Activated CD4-positive, alpha-beta T cell treated with anti-CD3 and anti-CD28 coated beads for 36 hours (primary cell): ENCODE data around the gene RABGAP1L. TPM values are rescaled to one million over a fixed set of nuclear protein-coding genes. Genes with fewer than 3 reads are reported as not detected.
A peak's percentile ranks its signal among the peaks of the same experiment; 100 is the strongest.

Experiments
- ATAC-seq: fragments of 200-7000 bp; cut with Tn5 transposase; one replicate; pipeline ENCODE4 v1.10.0; 2021; ENCODE audit warnings: mild to moderate bottlenecking, moderate library complexity
- CTCF ChIA-PET: fragments of 350-600 bp; sonication (Branson Sonifier 250); formaldehyde crosslinking; loops from one replicate; lab custom pipeline; 2021; ENCODE audit warnings: antibody characterized with exemption; lab: Charles Lee
- POLR2A ChIA-PET: fragments of 350-600 bp; sonication (Branson Sonifier 250); formaldehyde crosslinking; loops from one replicate; lab custom pipeline; 2021; ENCODE audit warnings: antibody characterized with exemption, inconsistent platforms; lab: Charles Lee
- DNase-seq: peaks from one replicate; pipeline ENCODE4 v3.0.0-alpha.2; 2020
- H3K27ac Mint-ChIP-seq: one replicate; pipeline ENCODE4 v1.8.0; 2021; ENCODE audit warnings: mixed read lengths
- H3K27me3 Mint-ChIP-seq: one replicate; pipeline ENCODE4 v1.8.0; 2021; ENCODE audit warnings: mixed read lengths
- H3K36me3 Mint-ChIP-seq: one replicate; pipeline ENCODE4 v1.8.0; 2021; ENCODE audit warnings: low read depth, mixed read lengths
- H3K4me1 Mint-ChIP-seq: one replicate; pipeline ENCODE4 v1.8.0; 2021; ENCODE audit warnings: mixed read lengths
- H3K4me3 Mint-ChIP-seq: one replicate; pipeline ENCODE4 v1.8.0; 2021; ENCODE audit warnings: mild to moderate bottlenecking, moderate library complexity, mixed read lengths
- H3K9me3 Mint-ChIP-seq: one replicate; pipeline ENCODE4 v1.8.0; 2021; ENCODE audit warnings: low read depth, mixed read lengths
- intact Hi-C, 2 experiments: fragments of 100-400 bp; cut with DNase I in 1 of 2; cut with micrococcal nuclease in 1 of 2; formaldehyde crosslinking; loops; one replicate each; pipeline versions ENCODE4 v1.14.2 to v1.15.1; 2022 to 2024; cut with DNase I, micrococcal nuclease
- total RNA-seq, 2 experiments: library from RNA; stranded (reverse); gene quantifications; one replicate each; pipeline ENCODE4 v1.2.3, GENCODE V29; 2021

The RABGAP1L gene
- total RNA-seq, 2 experiments from 2014 or later = 22.6 to 29.9 TPM

GRCh38 chr1:174939775-174940545 is 780.6 kb downstream of the RABGAP1L start:
- H3K9me3 Mint-ChIP-seq = no peaks in the 10 kb centered on the region
- intact Hi-C loops = no loop called here
- DNase-seq = no peak
- CTCF ChIA-PET = interaction anchor here (0.6 to 1.1 kb wide), 2 partner anchors 28 to 196 kb away, joined by 3 read pairs; no protein-coding TSS in a partner anchor
- ATAC-seq = no peak
- H3K27ac Mint-ChIP-seq = no peak overlapping the region
- H3K4me1 Mint-ChIP-seq = peaks cover 11% of the 10 kb centered on the region
- H3K27me3 Mint-ChIP-seq = no peaks in the 10 kb centered on the region
- H3K4me3 Mint-ChIP-seq = no peak overlapping the region
- no peaks in the 10 kb centered on the region for H3K36me3 Mint-ChIP-seq
- POLR2A ChIA-PET = interaction anchor here (0.7 kb wide), 1 partner anchor 66 kb away, joined by 7 read pairs; no protein-coding TSS in a partner anchor

DNA sequence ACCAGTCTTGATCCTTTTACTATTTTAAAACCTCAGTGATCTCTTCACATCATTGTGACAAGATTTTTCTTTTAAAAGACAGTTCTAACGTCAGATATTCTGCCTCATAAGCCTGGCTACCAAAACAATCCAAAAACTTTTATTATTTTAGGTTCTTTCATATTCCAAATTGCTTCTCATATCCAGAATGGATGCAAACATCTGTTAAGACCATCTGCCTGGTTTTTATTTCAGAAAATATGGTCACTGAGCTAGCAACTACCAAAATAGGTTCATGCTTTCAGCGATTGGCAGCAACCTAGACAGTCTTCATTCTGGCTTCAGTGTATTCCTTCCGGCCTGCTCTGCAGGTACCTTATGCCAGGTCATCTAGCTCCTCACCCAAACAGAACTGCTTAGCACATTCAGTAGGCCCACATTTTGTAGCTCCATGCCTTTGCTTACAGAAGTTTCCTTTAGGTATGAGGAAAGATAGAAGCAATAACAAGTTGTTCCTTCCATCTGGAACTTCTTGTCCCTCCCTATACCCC is 781.4 kb downstream of the RABGAP1L start:
- ATAC-seq (no peak), DNase-seq (no peak)
- Mint-ChIP-seq H3K4me1 (peaks cover 11% of the 10 kb centered on the region), H3K9me3 (no peaks in the 10 kb centered on the region), H3K27me3 (no peaks in the 10 kb centered on the region), H3K36me3 (no peaks in the 10 kb centered on the region), H3K27ac (no peak overlapping the region), H3K4me3 (no peak overlapping the region)
- intact Hi-C loops = no loop called here
- POLR2A ChIA-PET = interaction anchor here (0.7 kb wide), 1 partner anchor 66 kb away, joined by 7 read pairs; no protein-coding TSS in a partner anchor
- CTCF ChIA-PET = interaction anchor here (1.1 kb wide), 1 partner anchor 29 kb away, joined by 3 read pairs; no protein-coding TSS in a partner anchor

GRCh38 chr1:174942547-174943255 is 783.4 kb downstream of the RABGAP1L start:
- POLR2A ChIA-PET = no interaction called here
- CTCF ChIA-PET = interaction anchor here (0.6 to 1.2 kb wide), 4 partner anchors 10 to 370 kb away, joined by 3 to 4 read pairs (median 4); no protein-coding TSS in a partner anchor
- H3K4me3 Mint-ChIP-seq = no peak overlapping the region
- DNase-seq (no peak), ATAC-seq (no peak)
- H3K27ac Mint-ChIP-seq = no peak overlapping the region
- no peaks in the 10 kb centered on the region for H3K9me3 Mint-ChIP-seq
- no peaks in the 10 kb centered on the region for H3K36me3 Mint-ChIP-seq
- H3K27me3 Mint-ChIP-seq = no peaks in the 10 kb centered on the region
- peaks cover 11% of the 10 kb centered on the region for H3K4me1 Mint-ChIP-seq
- intact Hi-C loops = no loop called here

GRCh38 chr1:174946031-174946430 is 786.7 kb downstream of the RABGAP1L start:
- ChIA-PET CTCF (interaction anchor here (0.5 to 1.0 kb wide), 2 partner anchors 14 to 85 kb away, joined by 3 read pairs; no protein-coding TSS in a partner anchor), POLR2A (no interaction called here)
- ATAC-seq (no peak), DNase-seq (no peak)
- no peaks in the 10 kb centered on the region for H3K36me3 Mint-ChIP-seq
- H3K4me3 Mint-ChIP-seq = no peak overlapping the region
- no peak overlapping the region for H3K27ac Mint-ChIP-seq
- no peaks in the 10 kb centered on the region for H3K4me1 Mint-ChIP-seq
- no peaks in the 10 kb centered on the region for H3K9me3 Mint-ChIP-seq
- no peaks in the 10 kb centered on the region for H3K27me3 Mint-ChIP-seq
- intact Hi-C loops = no loop called here

GRCh38 chr1:174949061-174949460 is 789.7 kb downstream of the RABGAP1L start:
- ATAC-seq (no peak), DNase-seq (no peak)
- no peaks in the 10 kb centered on the region for H3K27me3 Mint-ChIP-seq
- ChIA-PET CTCF (no interaction called here), POLR2A (no interaction called here)
- H3K9me3 Mint-ChIP-seq = no peaks in the 10 kb centered on the region
- peaks cover 9% of the 10 kb centered on the region for H3K4me1 Mint-ChIP-seq
- H3K36me3 Mint-ChIP-seq = no peaks in the 10 kb centered on the region
- no peak overlapping the region for H3K27ac Mint-ChIP-seq
- intact Hi-C loops = no loop called here
- no peak overlapping the region for H3K4me3 Mint-ChIP-seq

- no peaks in the 10 kb centered on the region for H3K9me3 Mint-ChIP-seq
- ATAC-seq = no peak
- no peak overlapping the region for H3K4me3 Mint-ChIP-seq
- no peak overlapping the region for H3K27ac Mint-ChIP-seq
- no peaks in the 10 kb centered on the region for H3K36me3 Mint-ChIP-seq
- H3K27me3 Mint-ChIP-seq = no peaks in the 10 kb centered on the region
- ChIA-PET POLR2A (no interaction called here), CTCF (no interaction called here)
- no peak for DNase-seq
- peaks cover 13% of the 10 kb centered on the region for H3K4me1 Mint-ChIP-seq
- intact Hi-C loops = no loop called here
These were observed 790.3 kb downstream of the RABGAP1L start for GRCh38 chr1:174949645-174950044.

- peaks cover 2% of the 10 kb centered on the region for H3K36me3 Mint-ChIP-seq
- DNase-seq (no peak), ATAC-seq (no peak)
- no peak overlapping the region for H3K27ac Mint-ChIP-seq
- intact Hi-C loops = no loop called here
- no peaks in the 10 kb centered on the region for H3K9me3 Mint-ChIP-seq
- H3K4me3 Mint-ChIP-seq = no peak overlapping the region
- H3K4me1 Mint-ChIP-seq = peaks cover 34% of the 10 kb centered on the region
- POLR2A ChIA-PET = no interaction called here
- CTCF ChIA-PET = interaction anchor here (1.1 kb wide), 1 partner anchor 10 kb away, joined by 3 read pairs; no protein-coding TSS in a partner anchor
- H3K27me3 Mint-ChIP-seq = no peaks in the 10 kb centered on the region
These were observed 794.2 kb downstream of the RABGAP1L start for GRCh38 chr1:174953285-174954072.

DNA sequence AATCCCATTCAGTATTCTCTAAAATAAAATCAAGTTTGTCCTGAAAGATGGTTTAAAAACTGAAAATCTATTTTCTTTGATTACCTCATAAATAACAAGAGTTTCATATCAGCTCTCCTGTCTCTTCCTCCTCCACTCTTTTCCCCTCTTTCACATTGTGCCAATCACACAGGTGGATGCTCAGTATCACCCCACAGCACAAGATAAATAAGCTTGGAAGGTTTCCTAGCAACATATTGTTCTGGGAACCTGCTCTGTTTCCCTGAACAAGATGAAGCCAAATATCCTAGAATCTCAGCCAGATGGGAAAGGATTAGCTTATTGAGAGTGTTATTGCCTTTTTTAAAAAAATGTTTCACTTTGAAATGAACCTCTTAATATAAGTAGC is 794.7 kb downstream of the RABGAP1L start:
- Mint-ChIP-seq H3K4me3 (no peak overlapping the region), H3K27me3 (no peaks in the 10 kb centered on the region), H3K9me3 (no peaks in the 10 kb centered on the region), H3K36me3 (peaks cover 2% of the 10 kb centered on the region), H3K27ac (no peak overlapping the region), H3K4me1 (peaks cover 35% of the 10 kb centered on the region)
- ChIA-PET POLR2A (no interaction called here), CTCF (interaction anchor here (0.6 to 0.9 kb wide), 2 partner anchors 38 to 154 kb away, joined by 4 read pairs; no protein-coding TSS in a partner anchor)
- intact Hi-C loops = no loop called here
- DNase-seq (no peak), ATAC-seq (no peak)

- H3K9me3 Mint-ChIP-seq = no peaks in the 10 kb centered on the region
- CTCF ChIA-PET = interaction anchor here (0.6 to 0.9 kb wide), 2 partner anchors 37 to 155 kb away, joined by 4 read pairs; no protein-coding TSS in a partner anchor
- peaks cover 35% of the 10 kb centered on the region for H3K4me1 Mint-ChIP-seq
- H3K4me3 Mint-ChIP-seq = no peak overlapping the region
- intact Hi-C loops = no loop called here
- POLR2A ChIA-PET = no interaction called here
- ATAC-seq = no peak
- no peaks in the 10 kb centered on the region for H3K27me3 Mint-ChIP-seq
- peak overlapping the region; percentile 2 for H3K27ac Mint-ChIP-seq
- H3K36me3 Mint-ChIP-seq = peaks cover 2% of the 10 kb centered on the region
- no peak for DNase-seq
These were observed 795.6 kb downstream of the RABGAP1L start for GRCh38 chr1:174954671-174955669.

DNA sequence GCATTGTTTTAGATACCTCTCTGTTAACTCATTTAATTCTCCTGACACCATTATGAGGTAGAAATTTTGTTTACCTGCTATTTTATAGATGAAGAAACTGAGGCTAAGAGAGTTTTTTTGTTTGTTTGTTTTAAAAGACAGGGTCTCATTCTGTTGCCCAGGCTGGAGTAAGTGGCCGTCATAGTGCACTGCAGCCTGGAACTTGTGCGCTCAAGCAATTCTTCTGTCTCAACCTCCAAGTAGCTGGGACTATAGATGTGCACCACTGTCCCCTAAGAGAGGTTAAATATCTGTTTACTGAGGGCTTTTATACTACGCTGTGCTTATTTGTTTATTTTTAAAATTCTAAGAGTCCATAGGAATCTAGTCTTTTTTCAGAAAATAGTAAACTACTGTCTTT is 796.8 kb downstream of the RABGAP1L start:
- Mint-ChIP-seq H3K4me3 (no peak overlapping the region), H3K4me1 (peaks cover 35% of the 10 kb centered on the region), H3K27ac (no peak overlapping the region), H3K36me3 (peaks cover 2% of the 10 kb centered on the region), H3K9me3 (no peaks in the 10 kb centered on the region), H3K27me3 (no peaks in the 10 kb centered on the region)
- ATAC-seq (no peak), DNase-seq (no peak)
- ChIA-PET POLR2A (no interaction called here), CTCF (no interaction called here)
- intact Hi-C loops = no loop called here
